Measurements from ENCODE around the gene ZFP3.
"Not testable (repeated sequence)": the region's sequence is repeated elsewhere in the genome, so short reads cannot be mapped to it uniquely, and the experiment has no call there.

DNA sequence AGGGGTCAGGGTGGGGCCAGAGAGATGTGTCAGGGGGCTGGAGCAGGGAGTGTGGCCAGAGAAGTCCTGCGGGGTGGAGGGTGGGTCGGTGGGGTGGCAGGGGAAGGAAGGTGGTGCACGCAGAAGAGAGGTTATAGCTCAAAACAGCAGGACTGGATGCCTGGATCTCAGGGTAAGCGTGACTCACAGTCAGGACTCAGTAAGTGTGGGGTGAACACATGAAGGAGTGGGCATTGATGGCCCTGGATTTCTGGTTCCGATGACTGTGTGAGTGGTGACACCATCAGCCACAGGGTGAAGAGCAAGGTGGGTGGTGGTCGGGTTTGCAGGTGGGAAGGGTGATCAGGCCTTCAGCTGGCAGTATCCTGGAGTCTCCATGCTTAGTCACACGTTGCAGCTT, 43.8 kb downstream of the ZFP3 start:
- not testable (repeated sequence) for TF ChIP-seq POLR2A (IDR thresholded peaks at IDR 0.05)
- TF ChIP-seq, protein P1, sequence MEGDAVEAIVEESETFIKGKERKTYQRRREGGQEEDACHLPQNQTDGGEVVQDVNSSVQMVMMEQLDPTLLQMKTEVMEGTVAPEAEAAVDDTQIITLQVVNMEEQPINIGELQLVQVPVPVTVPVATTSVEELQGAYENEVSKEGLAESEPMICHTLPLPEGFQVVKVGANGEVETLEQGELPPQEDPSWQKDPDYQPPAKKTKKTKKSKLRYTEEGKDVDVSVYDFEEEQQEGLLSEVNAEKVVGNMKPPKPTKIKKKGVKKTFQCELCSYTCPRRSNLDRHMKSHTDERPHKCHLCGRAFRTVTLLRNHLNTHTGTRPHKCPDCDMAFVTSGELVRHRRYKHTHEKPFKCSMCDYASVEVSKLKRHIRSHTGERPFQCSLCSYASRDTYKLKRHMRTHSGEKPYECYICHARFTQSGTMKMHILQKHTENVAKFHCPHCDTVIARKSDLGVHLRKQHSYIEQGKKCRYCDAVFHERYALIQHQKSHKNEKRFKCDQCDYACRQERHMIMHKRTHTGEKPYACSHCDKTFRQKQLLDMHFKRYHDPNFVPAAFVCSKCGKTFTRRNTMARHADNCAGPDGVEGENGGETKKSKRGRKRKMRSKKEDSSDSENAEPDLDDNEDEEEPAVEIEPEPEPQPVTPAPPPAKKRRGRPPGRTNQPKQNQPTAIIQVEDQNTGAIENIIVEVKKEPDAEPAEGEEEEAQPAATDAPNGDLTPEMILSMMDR (IDR thresholded peaks at IDR 0.05): not testable (repeated sequence)
